Heart left ventricle (tissue), 13 donors: ENCODE results near the gene MATR3.

Source experiments
- POLR2A ChIP-seq, 2 donors: fragments of 450-650 bp; IDR thresholded peaks; one replicate each; pipeline ENCODE4 v1.6.1; 2017; ENCODE audit warnings: antibody characterized with exemption in 2 of 2, mild to moderate bottlenecking in 2 of 2, moderate library complexity in 2 of 2
- TF ChIP-seq, protein P1 (sequence below), 12 donors: fragments of 200-600 bp; sonication (generic) in 4 of 12; IDR thresholded peaks; one replicate each; pipeline versions ENCODE4 v1.5.0 to v1.8.0; 2018 to 2022; ENCODE audit warnings: antibody characterized with exemption in 12 of 12, mild to moderate bottlenecking in 5 of 12
- donor health status: ischemic (EF 13 %, LVEDD 7.1; RV severe dilation, severe dysfunction).
- donor health status: DM: no; HTN: yes; CAD: no.
- donor health status: DM: no; HTN: no; CAD: no.
- donor health status: ischemic (EF 25% LVEDD 6.9; RV normal size, moderate dysfunction).
- donor health status: ischemic (EF 25% LVEDD 5.7; RV mildly dilated, moderate dysfunction).
- donor health status: ischemic (EF 35%, LVEDD 5.7; RV mildly dilated, moderate dysfunction).
- donor health status: nonischemic (EF 11% LVEDD 7.7; RV severe dilation, severe dysfunction).
- donor health status: DM: yes; HTN: yes; CAD: no.
- donor health status: PGD.
- donor health status: ischemic (EF 29% LVEDD 5.4; RV normal size, mild dysfunction).
- donor health status: nonischemic (EF 23%, LVEDD 6.1; RV moderate dilation, normal function).

DNA sequence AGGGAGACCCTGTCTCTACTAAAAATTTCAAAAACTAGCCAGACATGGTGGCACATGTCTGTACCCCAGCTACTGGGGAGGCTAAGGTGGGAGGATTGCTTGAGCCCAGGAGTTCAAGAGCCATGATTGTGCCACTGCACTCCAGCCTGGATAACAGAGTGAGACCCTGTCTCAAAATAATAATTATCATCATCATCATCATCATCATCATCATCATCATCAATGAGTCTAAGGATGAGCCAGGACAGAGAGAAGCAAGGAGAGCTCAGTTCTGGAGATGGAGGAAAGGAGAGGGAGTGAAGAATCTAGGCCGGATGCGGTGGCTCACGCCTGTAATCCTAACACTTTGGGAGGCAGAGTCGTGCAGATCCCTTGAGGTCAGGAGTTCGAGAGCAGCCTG, 36.7 kb upstream of the MATR3 start:
- TF ChIP-seq, protein P1, sequence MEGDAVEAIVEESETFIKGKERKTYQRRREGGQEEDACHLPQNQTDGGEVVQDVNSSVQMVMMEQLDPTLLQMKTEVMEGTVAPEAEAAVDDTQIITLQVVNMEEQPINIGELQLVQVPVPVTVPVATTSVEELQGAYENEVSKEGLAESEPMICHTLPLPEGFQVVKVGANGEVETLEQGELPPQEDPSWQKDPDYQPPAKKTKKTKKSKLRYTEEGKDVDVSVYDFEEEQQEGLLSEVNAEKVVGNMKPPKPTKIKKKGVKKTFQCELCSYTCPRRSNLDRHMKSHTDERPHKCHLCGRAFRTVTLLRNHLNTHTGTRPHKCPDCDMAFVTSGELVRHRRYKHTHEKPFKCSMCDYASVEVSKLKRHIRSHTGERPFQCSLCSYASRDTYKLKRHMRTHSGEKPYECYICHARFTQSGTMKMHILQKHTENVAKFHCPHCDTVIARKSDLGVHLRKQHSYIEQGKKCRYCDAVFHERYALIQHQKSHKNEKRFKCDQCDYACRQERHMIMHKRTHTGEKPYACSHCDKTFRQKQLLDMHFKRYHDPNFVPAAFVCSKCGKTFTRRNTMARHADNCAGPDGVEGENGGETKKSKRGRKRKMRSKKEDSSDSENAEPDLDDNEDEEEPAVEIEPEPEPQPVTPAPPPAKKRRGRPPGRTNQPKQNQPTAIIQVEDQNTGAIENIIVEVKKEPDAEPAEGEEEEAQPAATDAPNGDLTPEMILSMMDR (IDR thresholded peaks at IDR 0.05) = no peak
- no peak for TF ChIP-seq POLR2A (IDR thresholded peaks at IDR 0.05)
